ENCODE data around the gene SLC26A5.
A peak's percentile ranks its signal among the peaks of the same experiment; 100 is the strongest.

SLC26A5 gene

GRCh38 chr7:103343758-103344452, 102.1 kb downstream of the SLC26A5 start:
- peak overlapping the region; percentile 51 for H2AK5ac ChIP-seq (ENCODE audit: low read depth, low read length)
- H3K14ac ChIP-seq (ENCODE audit: low read length) = peak overlapping the region; percentile 21
- no CpG with 5 or more reads among the region's 26 CpGs for WGBS, 2 donors (ENCODE audit: extremely low coverage in 2 of 2, insufficient read length in 2 of 2, insufficient replicate concordance in 1 of 2)
- no peak overlapping the region for H3K4ac ChIP-seq (ENCODE audit: low read length)
- DNase-seq (ENCODE audit: low spot score) = no peak
- peak overlapping the region; percentile 68 for H3K4me2 ChIP-seq (ENCODE audit: insufficient read depth, low read length, poor library complexity, severe bottlenecking)
- H2AFZ ChIP-seq (ENCODE audit: low read length) = peak overlapping the region; percentile 89
- peak overlapping the region; percentile 24 for H4K8ac ChIP-seq (ENCODE audit: low read depth, low read length)
- H3K27me3 ChIP-seq (ENCODE audit: control insufficient read depth in 3 of 3, insufficient read depth in 3 of 3, low read depth in 1 of 3, low read length in 3 of 3) = no peaks in the 10 kb centered on the region
- peak overlapping the region; percentile 20 for H3K18ac ChIP-seq (ENCODE audit: low read length)
- peaks cover 3 to 34% of the 10 kb centered on the region in 2 donors for H3K36me3 ChIP-seq (replicated peaks in 1 of 2; ENCODE audit: control insufficient read depth in 2 of 2, insufficient read depth in 2 of 2, low read length in 2 of 2)
- H3K4me3 ChIP-seq (ENCODE audit: low read length in 2 of 2) = peak overlapping the region; percentile 82 to 97
- peak overlapping the region; percentile 97 for H3K23ac ChIP-seq (ENCODE audit: low read depth, low read length, poor library complexity)
- H3K9ac ChIP-seq (ENCODE audit: low read depth, low read length, poor library complexity) = peak overlapping the region; percentile 97
- no peak overlapping the region for H2BK12ac ChIP-seq (ENCODE audit: low read length)
- peaks cover 3 to 6% of the 10 kb centered on the region in 2 donors for H3K4me1 ChIP-seq (ENCODE audit: control insufficient read depth in 2 of 2, insufficient read depth in 1 of 2, low read depth in 1 of 2, low read length in 2 of 2)
- H3K9me3 ChIP-seq (replicated peaks in 1 of 2; ENCODE audit: control insufficient read depth in 2 of 2, insufficient read depth in 1 of 2, low read depth in 1 of 2, low read length in 2 of 2) = no peaks in the 10 kb centered on the region
- no peak overlapping the region for H2BK5ac ChIP-seq (ENCODE audit: low read length)
- H2BK120ac ChIP-seq (ENCODE audit: low read depth, low read length) = no peak overlapping the region
- peaks cover 6% of the 10 kb centered on the region for H3K79me1 ChIP-seq (ENCODE audit: low read depth, low read length)
- no peak overlapping the region for H4K91ac ChIP-seq (ENCODE audit: low read depth, low read length, poor library complexity)
- no peak overlapping the region for H2BK15ac ChIP-seq (ENCODE audit: low read length)
- H3K27ac ChIP-seq (replicated peaks; ENCODE audit: low read length) = peak overlapping the region; percentile 64

GRCh38 chr7:103343332-103343731, 102.7 kb downstream of the SLC26A5 start:
- Histone ChIP-seq H4K91ac (ENCODE audit: low read depth, low read length, poor library complexity) (no peak overlapping the region), H4K8ac (ENCODE audit: low read depth, low read length) (no peak overlapping the region), H3K4me3 (ENCODE audit: low read length in 2 of 2) (peak overlapping the region in 1 of 2 donors; percentile 82), H3K14ac (ENCODE audit: low read length) (no peak overlapping the region), H3K4ac (ENCODE audit: low read length) (no peak overlapping the region), H3K27me3 (ENCODE audit: control insufficient read depth in 3 of 3, insufficient read depth in 3 of 3, low read depth in 1 of 3, low read length in 3 of 3) (no peaks in the 10 kb centered on the region), H3K36me3 (replicated peaks in 1 of 2; ENCODE audit: control insufficient read depth in 2 of 2, insufficient read depth in 2 of 2, low read length in 2 of 2) (peaks cover 3 to 37% of the 10 kb centered on the region in 2 donors), H3K9ac (ENCODE audit: low read depth, low read length, poor library complexity) (no peak overlapping the region), H2BK120ac (ENCODE audit: low read depth, low read length) (no peak overlapping the region), H3K9me3 (replicated peaks in 1 of 2; ENCODE audit: control insufficient read depth in 2 of 2, insufficient read depth in 1 of 2, low read depth in 1 of 2, low read length in 2 of 2) (no peaks in the 10 kb centered on the region), H3K4me1 (ENCODE audit: control insufficient read depth in 2 of 2, insufficient read depth in 1 of 2, low read depth in 1 of 2, low read length in 2 of 2) (peaks cover 0 to 3% of the 10 kb centered on the region in 2 donors), H2AFZ (ENCODE audit: low read length) (no peak overlapping the region), H3K79me1 (ENCODE audit: low read depth, low read length) (peaks cover 6% of the 10 kb centered on the region), H2BK5ac (ENCODE audit: low read length) (no peak overlapping the region), H2BK15ac (ENCODE audit: low read length) (no peak overlapping the region), H2AK5ac (ENCODE audit: low read depth, low read length) (no peak overlapping the region), H3K27ac (replicated peaks; ENCODE audit: low read length) (no peak overlapping the region), H3K23ac (ENCODE audit: low read depth, low read length, poor library complexity) (no peak overlapping the region), H3K4me2 (ENCODE audit: insufficient read depth, low read length, poor library complexity, severe bottlenecking) (peak overlapping the region; percentile 68), H2BK12ac (ENCODE audit: low read length) (no peak overlapping the region), H3K18ac (ENCODE audit: low read length) (no peak overlapping the region)
- DNase-seq (ENCODE audit: low spot score) = no peak

GRCh38 chr7:103341466-103341865, 104.5 kb downstream of the SLC26A5 start:
- peaks cover 3% of the 10 kb centered on the region for H3K79me1 ChIP-seq (ENCODE audit: low read depth, low read length)
- H4K8ac ChIP-seq (ENCODE audit: low read depth, low read length) = no peak overlapping the region
- no peak overlapping the region for H3K27ac ChIP-seq (replicated peaks; ENCODE audit: low read length)
- H2BK12ac ChIP-seq (ENCODE audit: low read length) = no peak overlapping the region
- no peaks in the 10 kb centered on the region for H3K27me3 ChIP-seq (ENCODE audit: control insufficient read depth in 3 of 3, insufficient read depth in 3 of 3, low read depth in 1 of 3, low read length in 3 of 3)
- no peak overlapping the region for H3K23ac ChIP-seq (ENCODE audit: low read depth, low read length, poor library complexity)
- no peak overlapping the region for H3K4me2 ChIP-seq (ENCODE audit: insufficient read depth, low read length, poor library complexity, severe bottlenecking)
- H3K4me1 ChIP-seq (ENCODE audit: control insufficient read depth in 2 of 2, insufficient read depth in 1 of 2, low read depth in 1 of 2, low read length in 2 of 2) = peaks cover 0 to 3% of the 10 kb centered on the region in 2 donors
- H3K14ac ChIP-seq (ENCODE audit: low read length) = no peak overlapping the region
- H3K9me3 ChIP-seq (replicated peaks in 1 of 2; ENCODE audit: control insufficient read depth in 2 of 2, insufficient read depth in 1 of 2, low read depth in 1 of 2, low read length in 2 of 2) = no peaks in the 10 kb centered on the region
- peaks cover 10 to 54% of the 10 kb centered on the region in 2 donors for H3K36me3 ChIP-seq (replicated peaks in 1 of 2; ENCODE audit: control insufficient read depth in 2 of 2, insufficient read depth in 2 of 2, low read length in 2 of 2)
- no peak overlapping the region for H2BK120ac ChIP-seq (ENCODE audit: low read depth, low read length)
- H2AK5ac ChIP-seq (ENCODE audit: low read depth, low read length) = no peak overlapping the region
- no peak overlapping the region for H2BK5ac ChIP-seq (ENCODE audit: low read length)
- H2AFZ ChIP-seq (ENCODE audit: low read length) = no peak overlapping the region
- no peak overlapping the region for H2BK15ac ChIP-seq (ENCODE audit: low read length)
- DNase-seq (ENCODE audit: low spot score) = no peak
- no peak overlapping the region for H3K18ac ChIP-seq (ENCODE audit: low read length)
- no peak overlapping the region for H4K91ac ChIP-seq (ENCODE audit: low read depth, low read length, poor library complexity)
- no peak overlapping the region for H3K9ac ChIP-seq (ENCODE audit: low read depth, low read length, poor library complexity)
- H3K4ac ChIP-seq (ENCODE audit: low read length) = no peak overlapping the region
- no CpG with 5 or more reads among the region's 2 CpGs for WGBS, 2 donors (ENCODE audit: extremely low coverage in 2 of 2, insufficient read length in 2 of 2, insufficient replicate concordance in 1 of 2)
- no peak overlapping the region for H3K4me3 ChIP-seq (ENCODE audit: low read length in 2 of 2)

- no peaks in the 10 kb centered on the region for H3K9me3 ChIP-seq (replicated peaks in 1 of 2; ENCODE audit: control insufficient read depth in 2 of 2, insufficient read depth in 1 of 2, low read depth in 1 of 2, low read length in 2 of 2)
- no peak overlapping the region for H2AK5ac ChIP-seq (ENCODE audit: low read depth, low read length)
- H3K4me3 ChIP-seq (ENCODE audit: low read length in 2 of 2) = no peak overlapping the region
- H3K4ac ChIP-seq (ENCODE audit: low read length) = no peak overlapping the region
- H3K4me1 ChIP-seq (ENCODE audit: control insufficient read depth in 2 of 2, insufficient read depth in 1 of 2, low read depth in 1 of 2, low read length in 2 of 2) = peaks cover 0 to 3% of the 10 kb centered on the region in 2 donors
- no peak for DNase-seq (ENCODE audit: low spot score)
- no peak overlapping the region for H2BK15ac ChIP-seq (ENCODE audit: low read length)
- WGBS, 2 donors (ENCODE audit: extremely low coverage in 2 of 2, insufficient read length in 2 of 2, insufficient replicate concordance in 1 of 2) = no CpG with 5 or more reads among the region's 2 CpGs
- H3K27ac ChIP-seq (replicated peaks; ENCODE audit: low read length) = no peak overlapping the region
- peaks cover 10 to 78% of the 10 kb centered on the region in 2 donors for H3K36me3 ChIP-seq (replicated peaks in 1 of 2; ENCODE audit: control insufficient read depth in 2 of 2, insufficient read depth in 2 of 2, low read length in 2 of 2)
- H2BK120ac ChIP-seq (ENCODE audit: low read depth, low read length) = no peak overlapping the region
- no peak overlapping the region for H3K9ac ChIP-seq (ENCODE audit: low read depth, low read length, poor library complexity)
- no peak overlapping the region for H3K14ac ChIP-seq (ENCODE audit: low read length)
- no peak overlapping the region for H4K91ac ChIP-seq (ENCODE audit: low read depth, low read length, poor library complexity)
- no peak overlapping the region for H3K4me2 ChIP-seq (ENCODE audit: insufficient read depth, low read length, poor library complexity, severe bottlenecking)
- no peak overlapping the region for H3K23ac ChIP-seq (ENCODE audit: low read depth, low read length, poor library complexity)
- no peaks in the 10 kb centered on the region for H3K27me3 ChIP-seq (ENCODE audit: control insufficient read depth in 3 of 3, insufficient read depth in 3 of 3, low read depth in 1 of 3, low read length in 3 of 3)
- no peak overlapping the region for H2AFZ ChIP-seq (ENCODE audit: low read length)
- no peak overlapping the region for H2BK12ac ChIP-seq (ENCODE audit: low read length)
- H2BK5ac ChIP-seq (ENCODE audit: low read length) = no peak overlapping the region
- H3K18ac ChIP-seq (ENCODE audit: low read length) = no peak overlapping the region
- no peak overlapping the region for H4K8ac ChIP-seq (ENCODE audit: low read depth, low read length)
- no peaks in the 10 kb centered on the region for H3K79me1 ChIP-seq (ENCODE audit: low read depth, low read length)
These were observed 107.1 kb downstream of the SLC26A5 start for GRCh38 chr7:103338864-103339263.

Data from neuronal stem cell (in vitro differentiated cells).